ENCODE data around the gene HSFX3. TPM values are rescaled to one million over a fixed set of nuclear protein-coding genes. Genes with fewer than 3 reads are reported as not detected.
"Not testable (repeated sequence)": the region's sequence is repeated elsewhere in the genome, so short reads cannot be mapped to it uniquely, and the experiment has no call there.

Gene HSFX3, protein sequence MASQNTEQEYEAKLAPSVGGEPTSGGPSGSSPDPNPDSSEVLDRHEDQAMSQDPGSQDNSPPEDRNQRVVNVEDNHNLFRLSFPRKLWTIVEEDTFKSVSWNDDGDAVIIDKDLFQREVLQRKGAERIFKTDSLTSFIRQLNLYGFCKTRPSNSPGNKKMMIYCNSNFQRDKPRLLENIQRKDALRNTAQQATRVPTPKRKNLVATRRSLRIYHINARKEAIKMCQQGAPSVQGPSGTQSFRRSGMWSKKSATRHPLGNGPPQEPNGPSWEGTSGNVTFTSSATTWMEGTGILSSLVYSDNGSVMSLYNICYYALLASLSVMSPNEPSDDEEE
- total RNA-seq (2021), result not detected in 2 replicates
- Bru-seq, nascent RNA, result not detected
- not detected for BruChase-seq, experiment 1, labeled RNA remaining after a 2-hour chase
- BruChase-seq, experiment 2, labeled RNA remaining after a 6-hour chase, result not detected
- long read RNA-seq, result 0 reads

DNA sequence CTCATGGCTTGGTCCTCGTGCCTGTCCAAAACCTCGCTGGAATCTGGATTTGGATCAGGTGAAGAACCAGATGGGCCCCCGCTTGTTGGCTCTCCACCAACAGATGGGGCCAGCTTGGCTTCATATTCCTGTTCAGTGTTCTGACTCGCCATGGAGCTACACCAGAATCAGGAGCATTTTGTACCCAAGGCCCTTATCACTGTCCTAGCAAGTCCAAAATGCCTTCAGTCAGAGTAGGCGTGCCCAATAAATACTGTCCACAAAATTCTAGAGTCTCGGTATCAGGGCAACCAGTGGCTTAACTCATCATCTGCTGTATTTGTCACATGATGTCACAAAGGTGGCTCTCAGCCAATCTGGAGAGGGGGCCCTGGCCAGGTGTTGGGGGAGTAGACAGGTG, at the start of gene HSFX3:
HSFX3 (minus strand) TSS at position 224 of the 400 bp plus-strand sequence; CDS start at position 152, 72 bp downstream.
- H3K4me3 ChIP-seq (ENCODE audit: low read depth, low read length, poor library complexity, severe bottlenecking); BruUV-seq (replicated peaks); POLR2A ChIA-PET (ENCODE audit: low non-redundant PET); H3K27ac ChIP-seq (ENCODE audit: low read depth, low read length, poor library complexity, severe bottlenecking); H3K9me3 ChIP-seq (ENCODE audit: low read depth, low read length, poor library complexity, severe bottlenecking); DNase-seq (ENCODE audit: low spot score); H3K36me3 ChIP-seq (ENCODE audit: insufficient read depth, low read length, poor library complexity, severe bottlenecking); H3K4me1 ChIP-seq (ENCODE audit: insufficient read depth, low read length, poor library complexity, severe bottlenecking); H3K27me3 ChIP-seq (replicated peaks; ENCODE audit: insufficient read depth, low read depth, low read length, poor library complexity); intact Hi-C loops (cut with micrococcal nuclease; ENCODE audit: unreplicated experiment); CTCF ChIA-PET: not testable (repeated sequence)

DNA sequence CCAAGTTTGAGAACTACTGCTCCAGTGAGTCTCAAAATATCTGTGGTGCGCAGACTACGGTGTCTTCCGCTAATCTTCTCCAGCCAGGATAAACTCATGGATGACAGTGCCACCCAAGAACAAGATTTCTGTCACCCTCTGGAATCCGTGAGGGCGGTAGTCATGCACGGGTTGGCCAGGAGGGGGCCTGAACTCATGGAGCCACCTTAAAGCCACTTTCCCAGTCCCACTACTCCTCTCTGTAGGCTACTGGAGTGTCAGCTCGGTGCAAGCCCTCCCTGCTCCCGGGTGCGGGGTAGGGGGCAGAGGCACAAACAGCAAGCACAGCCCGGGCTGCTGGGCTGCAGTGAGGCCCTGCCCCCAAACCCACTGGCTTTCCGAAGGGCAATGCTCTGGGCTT, 48.9 kb upstream of the HSFX3 start:
- BruUV-seq (replicated peaks); intact Hi-C loops (cut with micrococcal nuclease; ENCODE audit: unreplicated experiment): not testable (repeated sequence)

DNA sequence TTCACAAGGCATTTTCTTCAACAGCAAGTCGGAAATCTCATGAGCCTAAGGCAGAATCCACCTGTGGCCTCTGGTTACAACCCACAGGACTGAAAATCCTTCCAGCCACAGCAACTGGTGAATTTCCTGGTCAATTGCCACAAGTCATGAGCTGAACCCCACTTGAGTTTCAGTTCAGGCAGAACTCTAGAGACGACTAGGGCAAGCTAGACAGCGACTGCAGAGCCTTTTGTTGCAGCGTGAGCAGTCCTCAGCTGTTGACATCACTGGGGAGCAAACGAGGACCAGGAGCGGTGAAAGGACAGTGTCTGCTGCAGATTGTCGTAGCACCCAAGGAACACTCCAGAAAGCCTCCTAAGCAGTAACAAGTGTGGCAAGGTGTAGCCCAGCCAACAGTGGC, 46.2 kb upstream of the HSFX3 start:
- H3K4me1 ChIP-seq (ENCODE audit: insufficient read depth, low read length, poor library complexity, severe bottlenecking); H3K36me3 ChIP-seq (ENCODE audit: insufficient read depth, low read length, poor library complexity, severe bottlenecking); POLR2A ChIA-PET (ENCODE audit: low non-redundant PET); CTCF ChIA-PET; BruUV-seq (replicated peaks); H3K4me3 ChIP-seq (ENCODE audit: low read depth, low read length, poor library complexity, severe bottlenecking); H3K27me3 ChIP-seq (replicated peaks; ENCODE audit: insufficient read depth, low read depth, low read length, poor library complexity); DNase-seq (ENCODE audit: low spot score); H3K27ac ChIP-seq (ENCODE audit: low read depth, low read length, poor library complexity, severe bottlenecking); H3K9me3 ChIP-seq (ENCODE audit: low read depth, low read length, poor library complexity, severe bottlenecking); intact Hi-C loops (cut with micrococcal nuclease; ENCODE audit: unreplicated experiment): not testable (repeated sequence)

More for the DNA sequence above, 48.9 kb upstream of the HSFX3 start:
- DNase-seq (ENCODE audit: low spot score); H3K4me1 ChIP-seq (ENCODE audit: insufficient read depth, low read length, poor library complexity, severe bottlenecking); POLR2A ChIA-PET (ENCODE audit: low non-redundant PET); H3K36me3 ChIP-seq (ENCODE audit: insufficient read depth, low read length, poor library complexity, severe bottlenecking); H3K9me3 ChIP-seq (ENCODE audit: low read depth, low read length, poor library complexity, severe bottlenecking); H3K27me3 ChIP-seq (replicated peaks; ENCODE audit: insufficient read depth, low read depth, low read length, poor library complexity); CTCF ChIA-PET; H3K27ac ChIP-seq (ENCODE audit: low read depth, low read length, poor library complexity, severe bottlenecking); H3K4me3 ChIP-seq (ENCODE audit: low read depth, low read length, poor library complexity, severe bottlenecking): not testable (repeated sequence)

DNA sequence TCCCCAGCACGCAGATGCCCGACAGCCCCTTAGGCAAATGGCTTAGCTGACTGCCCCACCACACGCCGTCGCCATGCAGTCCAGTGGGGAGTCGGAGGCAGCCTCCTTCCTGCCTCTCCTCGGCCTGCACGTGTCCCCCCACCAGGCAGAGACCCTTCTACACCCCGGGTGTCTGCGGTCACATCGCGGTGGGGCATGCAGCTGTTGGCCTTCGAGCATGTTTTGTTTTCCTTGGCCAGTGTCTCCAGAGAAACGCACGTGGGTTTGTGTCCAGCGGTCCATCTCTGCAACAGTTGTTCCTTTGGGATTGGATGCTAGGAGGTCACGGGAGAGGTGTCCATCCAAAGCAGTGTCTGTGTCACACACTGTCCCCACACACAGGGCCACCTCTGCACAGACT, 45.5 kb upstream of the HSFX3 start, which contains the start of gene HSFX2:
HSFX2 (minus strand) TSS at position 101 of the 400 bp plus-strand sequence. CDS start 614 bp downstream, outside the sequence.
- POLR2A ChIA-PET (ENCODE audit: low non-redundant PET), result not testable (repeated sequence)

DNA sequence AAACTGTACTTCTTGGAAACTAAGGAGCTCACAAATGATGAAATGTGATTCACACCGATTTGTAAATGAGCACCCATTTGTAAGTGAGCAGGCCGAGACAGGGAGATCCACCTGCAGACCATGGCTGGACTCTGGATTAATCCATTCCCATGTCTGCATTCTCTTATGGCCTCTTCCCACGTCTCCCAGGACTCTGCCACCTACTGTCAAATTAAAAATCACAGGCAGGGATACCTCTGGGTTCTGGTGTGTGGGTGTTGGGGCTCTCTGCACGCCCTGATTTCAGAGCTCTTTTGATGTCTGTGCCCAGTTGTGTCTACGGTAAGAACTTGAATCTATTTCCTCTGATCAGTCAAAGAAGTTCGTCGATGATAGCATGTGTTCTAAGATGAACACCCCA, 41.3 kb upstream of the HSFX3 start:
- H3K27ac ChIP-seq (ENCODE audit: low read depth, low read length, poor library complexity, severe bottlenecking); CTCF ChIA-PET; H3K36me3 ChIP-seq (ENCODE audit: insufficient read depth, low read length, poor library complexity, severe bottlenecking); intact Hi-C loops (cut with micrococcal nuclease; ENCODE audit: unreplicated experiment); BruUV-seq (replicated peaks); POLR2A ChIA-PET (ENCODE audit: low non-redundant PET); H3K27me3 ChIP-seq (replicated peaks; ENCODE audit: insufficient read depth, low read depth, low read length, poor library complexity); DNase-seq (ENCODE audit: low spot score); H3K9me3 ChIP-seq (ENCODE audit: low read depth, low read length, poor library complexity, severe bottlenecking); H3K4me1 ChIP-seq (ENCODE audit: insufficient read depth, low read length, poor library complexity, severe bottlenecking); H3K4me3 ChIP-seq (ENCODE audit: low read depth, low read length, poor library complexity, severe bottlenecking): not testable (repeated sequence)

More for the DNA sequence above, 45.5 kb upstream of the HSFX3 start, which contains the start of gene HSFX2:
- DNase-seq (ENCODE audit: low spot score); intact Hi-C loops (cut with micrococcal nuclease; ENCODE audit: unreplicated experiment); H3K36me3 ChIP-seq (ENCODE audit: insufficient read depth, low read length, poor library complexity, severe bottlenecking); BruUV-seq (replicated peaks); H3K27ac ChIP-seq (ENCODE audit: low read depth, low read length, poor library complexity, severe bottlenecking); H3K4me3 ChIP-seq (ENCODE audit: low read depth, low read length, poor library complexity, severe bottlenecking); H3K4me1 ChIP-seq (ENCODE audit: insufficient read depth, low read length, poor library complexity, severe bottlenecking); H3K9me3 ChIP-seq (ENCODE audit: low read depth, low read length, poor library complexity, severe bottlenecking); H3K27me3 ChIP-seq (replicated peaks; ENCODE audit: insufficient read depth, low read depth, low read length, poor library complexity); CTCF ChIA-PET: not testable (repeated sequence)

DNA sequence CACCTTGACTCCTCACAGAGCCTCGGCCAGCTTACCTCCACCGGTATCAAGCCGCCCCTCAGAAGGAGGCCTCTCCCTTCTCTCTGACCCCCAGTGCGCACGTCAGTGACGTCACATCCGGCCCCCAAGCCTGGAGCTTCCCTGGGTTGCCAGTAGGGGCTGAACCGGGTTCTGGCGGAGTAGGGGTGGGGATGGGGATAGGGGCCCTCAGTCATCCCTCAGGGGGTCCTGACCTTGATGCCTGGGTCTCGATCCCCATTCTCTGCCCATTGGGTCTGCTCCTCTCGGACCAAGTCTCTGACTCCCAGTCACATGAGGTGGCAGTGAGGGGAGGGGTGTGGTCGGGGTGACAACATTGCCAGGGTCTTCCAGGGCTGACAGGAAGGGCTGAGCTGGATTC, 37.6 kb upstream of the HSFX3 start, which contains the start of gene MAGEA9B:
MAGEA9B (minus strand) TSS at position 101 of the 400 bp plus-strand sequence. CDS start 4,280 bp downstream, outside the sequence.
- CTCF ChIA-PET; H3K27me3 ChIP-seq (replicated peaks; ENCODE audit: insufficient read depth, low read depth, low read length, poor library complexity); DNase-seq (ENCODE audit: low spot score); H3K27ac ChIP-seq (ENCODE audit: low read depth, low read length, poor library complexity, severe bottlenecking); POLR2A ChIA-PET (ENCODE audit: low non-redundant PET); H3K9me3 ChIP-seq (ENCODE audit: low read depth, low read length, poor library complexity, severe bottlenecking); BruUV-seq (replicated peaks); H3K4me3 ChIP-seq (ENCODE audit: low read depth, low read length, poor library complexity, severe bottlenecking); H3K36me3 ChIP-seq (ENCODE audit: insufficient read depth, low read length, poor library complexity, severe bottlenecking); intact Hi-C loops (cut with micrococcal nuclease; ENCODE audit: unreplicated experiment); H3K4me1 ChIP-seq (ENCODE audit: insufficient read depth, low read length, poor library complexity, severe bottlenecking): not testable (repeated sequence)

DNA sequence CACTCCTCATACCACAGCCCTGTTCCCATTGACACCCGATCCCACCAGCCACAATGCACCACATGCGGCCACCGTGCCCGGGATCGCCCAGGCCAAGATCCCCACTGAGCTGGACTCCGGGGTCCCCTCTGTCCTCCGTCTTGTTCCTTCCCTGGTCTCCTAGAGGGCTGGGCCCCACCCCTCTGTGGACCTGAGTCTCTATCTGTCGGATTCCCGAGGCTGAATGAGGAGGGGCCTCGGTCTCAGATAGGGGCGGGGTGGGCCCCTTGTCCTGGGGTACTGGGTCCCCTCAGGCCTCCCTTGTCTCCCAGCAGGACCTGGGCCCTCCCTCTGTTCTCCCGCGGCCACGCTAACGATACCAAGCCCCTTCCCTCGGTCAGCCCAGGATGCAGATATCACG, 35.9 kb upstream of the HSFX3 start:
- H3K4me3 ChIP-seq (ENCODE audit: low read depth, low read length, poor library complexity, severe bottlenecking); BruUV-seq (replicated peaks); CTCF ChIA-PET; H3K4me1 ChIP-seq (ENCODE audit: insufficient read depth, low read length, poor library complexity, severe bottlenecking); H3K36me3 ChIP-seq (ENCODE audit: insufficient read depth, low read length, poor library complexity, severe bottlenecking); DNase-seq (ENCODE audit: low spot score); POLR2A ChIA-PET (ENCODE audit: low non-redundant PET); H3K27me3 ChIP-seq (replicated peaks; ENCODE audit: insufficient read depth, low read depth, low read length, poor library complexity); H3K27ac ChIP-seq (ENCODE audit: low read depth, low read length, poor library complexity, severe bottlenecking); H3K9me3 ChIP-seq (ENCODE audit: low read depth, low read length, poor library complexity, severe bottlenecking); intact Hi-C loops (cut with micrococcal nuclease; ENCODE audit: unreplicated experiment): not testable (repeated sequence)
